ENCODE results near the gene LDLRAD4.
"Not testable (repeated sequence)": the region's sequence is repeated elsewhere in the genome, so short reads cannot be mapped to it uniquely, and the experiment has no call there.

LDLRAD4 gene

DNA sequence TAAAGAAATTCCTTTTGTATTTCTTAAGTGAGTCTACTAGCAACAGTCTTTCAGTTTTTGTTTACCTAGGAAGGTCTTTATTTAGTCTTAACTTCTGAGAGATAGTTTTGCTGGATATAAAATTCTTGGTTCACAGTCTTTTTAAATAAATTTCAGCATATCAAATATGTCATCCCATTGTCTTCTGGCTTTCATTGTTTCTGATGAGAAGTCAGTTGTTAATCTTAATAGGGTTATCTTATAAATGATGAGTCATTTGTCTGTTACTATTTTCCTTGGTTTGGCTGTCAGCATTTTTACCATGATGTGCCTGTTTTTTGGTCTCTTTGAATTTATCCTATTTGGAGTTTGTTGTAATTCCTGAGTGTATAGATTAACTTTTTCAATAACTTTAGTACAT is 378.5 kb downstream of the LDLRAD4 start:
- no peaks in the 10 kb centered on the region for H3K4me1 Mint-ChIP-seq
- H3K9me3 Mint-ChIP-seq = peaks cover 24% of the 10 kb centered on the region
- H3K27ac Mint-ChIP-seq = no peak overlapping the region
- H3K27me3 Mint-ChIP-seq = no peaks in the 10 kb centered on the region
- peaks cover 44% of the 10 kb centered on the region for H3K36me3 Mint-ChIP-seq
- no peak overlapping the region for H3K4me3 Mint-ChIP-seq

DNA sequence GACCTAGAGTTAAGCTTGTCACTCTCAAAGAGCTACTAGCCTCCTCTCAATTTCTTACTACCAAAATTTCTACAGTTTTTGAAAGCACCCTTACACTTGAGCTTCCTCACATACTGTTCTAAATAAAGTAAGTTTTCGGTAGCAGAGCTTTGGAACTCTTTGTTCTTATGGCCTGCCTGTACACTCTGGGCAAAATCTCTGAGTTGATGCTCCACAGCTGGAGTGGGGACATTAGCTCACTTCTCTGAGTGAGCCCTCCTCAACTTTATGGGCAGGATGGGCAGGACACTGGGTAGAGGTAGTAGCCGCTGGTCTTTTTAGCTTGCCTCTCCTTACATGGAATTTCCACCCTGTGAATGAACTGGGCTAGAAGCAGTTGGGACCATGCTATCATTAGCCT is 380.0 kb downstream of the LDLRAD4 start:
- no peaks in the 10 kb centered on the region for H3K27me3 Mint-ChIP-seq
- no peak overlapping the region for H3K27ac Mint-ChIP-seq
- H3K9me3 Mint-ChIP-seq = peaks cover 24% of the 10 kb centered on the region
- H3K4me3 Mint-ChIP-seq = no peak overlapping the region
- peaks cover 40% of the 10 kb centered on the region for H3K36me3 Mint-ChIP-seq
- no peaks in the 10 kb centered on the region for H3K4me1 Mint-ChIP-seq

- H3K4me1 Mint-ChIP-seq = no peaks in the 10 kb centered on the region
- peaks cover 37% of the 10 kb centered on the region for H3K36me3 Mint-ChIP-seq
- peaks cover 24% of the 10 kb centered on the region for H3K9me3 Mint-ChIP-seq
- no peak overlapping the region for H3K27ac Mint-ChIP-seq
- no peak overlapping the region for H3K4me3 Mint-ChIP-seq
- no peaks in the 10 kb centered on the region for H3K27me3 Mint-ChIP-seq
Observed at GRCh38 chr18:13599031-13599430, 380.5 kb downstream of the LDLRAD4 start.

DNA sequence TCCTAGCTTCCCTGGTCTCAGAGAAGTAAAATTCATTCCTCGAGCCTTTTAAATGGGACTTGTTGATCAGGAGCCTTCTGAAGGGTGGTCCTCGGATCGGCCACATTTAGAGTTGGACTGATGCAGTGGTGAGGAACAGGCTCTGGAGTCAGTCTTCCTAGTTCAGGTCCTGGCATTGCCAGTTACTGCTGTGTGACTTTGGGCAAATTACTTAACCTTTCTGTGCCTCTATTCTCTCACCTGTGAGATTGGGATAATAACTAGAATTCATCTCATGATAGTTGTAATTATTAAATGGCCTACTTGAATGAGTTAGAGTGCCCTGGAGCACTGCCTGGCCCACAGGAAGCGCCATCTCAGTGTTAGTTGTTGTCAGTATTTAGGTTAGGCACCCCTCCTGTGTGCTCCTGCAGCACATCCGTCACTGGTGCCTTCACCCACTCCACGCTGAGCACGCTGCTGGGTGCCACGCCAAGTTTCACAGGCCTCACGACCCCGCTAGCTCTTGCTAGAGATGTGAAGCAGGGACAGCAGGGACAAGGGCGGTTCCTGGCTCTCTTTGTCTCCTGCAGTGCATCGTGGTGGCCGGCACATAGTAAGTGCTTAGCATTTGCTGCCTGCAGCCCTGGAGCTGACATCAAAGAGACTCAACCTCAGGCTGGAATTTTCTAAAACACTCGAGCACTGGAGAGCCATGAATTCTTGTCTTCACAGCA is 384.9 kb downstream of the LDLRAD4 start:
- H3K27me3 Mint-ChIP-seq = no peaks in the 10 kb centered on the region
- H3K4me1 Mint-ChIP-seq = peaks cover 7% of the 10 kb centered on the region
- H3K27ac Mint-ChIP-seq = no peak overlapping the region
- H3K9me3 Mint-ChIP-seq = no peaks in the 10 kb centered on the region
- no peak overlapping the region for H3K4me3 Mint-ChIP-seq
- peaks cover 7% of the 10 kb centered on the region for H3K36me3 Mint-ChIP-seq

DNA sequence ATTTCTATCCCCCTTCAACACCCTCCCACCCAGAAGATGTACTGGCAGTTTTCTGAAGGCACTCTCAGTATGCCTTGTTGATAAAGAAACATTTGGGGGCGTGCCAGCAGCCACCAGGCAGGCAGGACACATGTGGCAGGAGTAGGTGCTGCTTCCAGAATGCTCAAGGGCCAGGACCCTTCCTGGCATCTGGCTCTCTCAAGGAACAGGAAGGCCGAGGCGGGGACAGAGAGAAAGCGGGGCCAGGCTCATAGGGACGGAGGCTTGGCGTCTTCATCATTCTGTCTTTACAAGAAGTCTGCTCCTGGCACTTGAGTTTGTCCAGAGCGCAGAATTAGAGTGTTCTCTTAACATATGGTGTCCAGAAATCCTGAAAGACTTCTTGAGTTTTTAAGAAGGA is 386.2 kb downstream of the LDLRAD4 start:
- no peaks in the 10 kb centered on the region for H3K27me3 Mint-ChIP-seq
- no peaks in the 10 kb centered on the region for H3K9me3 Mint-ChIP-seq
- no peak overlapping the region for H3K4me3 Mint-ChIP-seq
- peaks cover 14% of the 10 kb centered on the region for H3K4me1 Mint-ChIP-seq
- peaks cover 4% of the 10 kb centered on the region for H3K36me3 Mint-ChIP-seq
- no peak overlapping the region for H3K27ac Mint-ChIP-seq

DNA sequence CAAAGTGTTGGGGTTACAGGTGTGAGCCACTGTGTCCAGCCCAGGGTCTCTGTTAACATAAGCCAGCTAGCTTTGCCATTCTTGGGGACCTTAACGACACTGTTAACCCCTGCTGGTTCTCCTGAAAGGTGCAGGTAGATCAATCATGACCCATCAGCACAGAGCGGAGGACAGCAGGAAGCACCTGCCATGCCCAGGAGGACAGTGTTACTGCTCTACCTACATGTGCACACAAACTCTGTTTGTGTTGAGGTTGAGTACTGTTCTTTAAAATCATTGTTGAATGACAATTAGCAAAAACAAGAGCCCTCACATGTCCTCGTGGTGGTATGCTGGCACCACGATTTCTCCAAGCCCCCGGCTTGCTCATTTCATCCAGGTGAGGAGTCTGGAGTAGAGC is 386.9 kb downstream of the LDLRAD4 start:
- H3K36me3 Mint-ChIP-seq = peaks cover 4% of the 10 kb centered on the region
- H3K27ac Mint-ChIP-seq = no peak overlapping the region
- no peak overlapping the region for H3K4me3 Mint-ChIP-seq
- no peaks in the 10 kb centered on the region for H3K9me3 Mint-ChIP-seq
- H3K27me3 Mint-ChIP-seq = no peaks in the 10 kb centered on the region
- H3K4me1 Mint-ChIP-seq = peaks cover 14% of the 10 kb centered on the region

- Mint-ChIP-seq H3K36me3 (peaks cover 2% of the 10 kb centered on the region), H3K4me1 (peaks cover 15% of the 10 kb centered on the region)
Observed at GRCh38 chr18:13605901-13606300, 387.3 kb downstream of the LDLRAD4 start.

GRCh38 chr18:13606604-13607254 is 388.2 kb downstream of the LDLRAD4 start:
- H3K4me3 Mint-ChIP-seq = no peak overlapping the region
- no peaks in the 10 kb centered on the region for H3K9me3 Mint-ChIP-seq
- H3K27me3 Mint-ChIP-seq = no peaks in the 10 kb centered on the region
- no peak overlapping the region for H3K27ac Mint-ChIP-seq
- no peaks in the 10 kb centered on the region for H3K36me3 Mint-ChIP-seq
- peaks cover 23% of the 10 kb centered on the region for H3K4me1 Mint-ChIP-seq

More at GRCh38 chr18:13605901-13606300, 387.3 kb downstream of the LDLRAD4 start:
- H3K27me3 Mint-ChIP-seq = no peaks in the 10 kb centered on the region
- H3K9me3 Mint-ChIP-seq = no peaks in the 10 kb centered on the region
- no peak overlapping the region for H3K4me3 Mint-ChIP-seq
- H3K27ac Mint-ChIP-seq = no peak overlapping the region

GRCh38 chr18:13608024-13608562 is 389.5 kb downstream of the LDLRAD4 start:
- not testable (repeated sequence) for H3K36me3 Mint-ChIP-seq, H3K4me3 Mint-ChIP-seq, H3K27me3 Mint-ChIP-seq, H3K9me3 Mint-ChIP-seq
- H3K27ac Mint-ChIP-seq = peak overlapping the region; percentile 70
- peaks cover 37% of the 10 kb centered on the region for H3K4me1 Mint-ChIP-seq

GRCh38 chr18:13608791-13609532 is 390.4 kb downstream of the LDLRAD4 start:
- H3K27ac Mint-ChIP-seq = peak overlapping the region; percentile 61
- H3K36me3 Mint-ChIP-seq = no peaks in the 10 kb centered on the region
- H3K9me3 Mint-ChIP-seq = no peaks in the 10 kb centered on the region
- peaks cover 46% of the 10 kb centered on the region for H3K4me1 Mint-ChIP-seq
- H3K27me3 Mint-ChIP-seq = no peaks in the 10 kb centered on the region
- H3K4me3 Mint-ChIP-seq = no peak overlapping the region

DNA sequence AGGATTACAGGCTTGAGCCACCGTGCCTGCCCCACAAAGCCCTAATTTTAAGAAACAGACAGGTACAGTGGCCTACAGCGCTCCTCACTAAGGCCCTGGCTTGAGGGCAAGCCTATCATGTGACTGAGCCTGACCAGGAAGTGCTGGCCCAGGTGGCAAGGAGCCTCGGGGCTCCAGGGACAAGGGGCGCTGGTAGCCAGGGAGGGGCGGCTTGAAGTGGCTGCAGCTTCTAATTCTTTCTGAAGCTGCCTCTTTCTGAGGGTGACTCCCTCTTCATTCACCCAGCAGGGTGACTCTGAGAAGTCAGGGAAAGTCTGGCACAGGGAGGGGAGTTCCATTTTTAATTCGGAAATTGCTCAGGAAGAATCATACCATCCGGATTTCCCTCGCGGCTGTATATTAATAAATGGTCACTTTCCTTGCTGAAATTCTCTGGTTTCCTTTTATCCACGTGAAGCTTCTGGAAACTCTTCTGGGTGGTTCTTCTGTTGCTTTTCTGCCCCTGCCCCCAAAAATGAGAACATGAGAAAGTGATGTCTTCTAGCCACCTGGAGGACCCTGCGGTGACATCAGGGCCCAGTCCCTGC is 392.1 kb downstream of the LDLRAD4 start:
- H3K9me3 Mint-ChIP-seq = no peaks in the 10 kb centered on the region
- no peaks in the 10 kb centered on the region for H3K27me3 Mint-ChIP-seq
- H3K27ac Mint-ChIP-seq = no peak overlapping the region

DNA sequence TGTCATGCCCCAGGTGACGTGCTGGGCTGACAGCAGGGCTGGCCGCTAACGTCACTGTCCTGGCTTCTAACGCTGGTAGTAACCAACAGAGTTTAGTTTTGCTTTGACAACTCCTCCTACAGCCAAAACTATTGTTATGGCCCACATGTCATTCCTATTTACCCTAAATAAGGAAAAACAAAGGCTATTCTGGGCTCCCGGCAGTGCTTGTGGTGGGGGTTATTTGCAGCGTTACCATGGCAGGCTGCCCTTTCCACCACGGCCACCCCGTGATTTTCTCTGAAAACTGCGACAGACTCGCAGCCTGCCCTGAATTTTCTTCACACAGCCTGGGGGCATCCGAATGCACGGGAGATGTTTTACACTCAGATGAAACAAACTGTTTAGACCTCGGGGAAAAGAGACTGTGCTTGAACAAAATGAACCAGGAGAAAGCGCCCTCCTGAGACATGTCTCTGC is 392.6 kb downstream of the LDLRAD4 start:
- H3K36me3 Mint-ChIP-seq = no peaks in the 10 kb centered on the region
- H3K27me3 Mint-ChIP-seq = no peaks in the 10 kb centered on the region
- peak overlapping the region; percentile 83 for H3K4me3 Mint-ChIP-seq
- peak overlapping the region; percentile 63 for H3K27ac Mint-ChIP-seq
- peaks cover 68% of the 10 kb centered on the region for H3K4me1 Mint-ChIP-seq
- H3K9me3 Mint-ChIP-seq = no peaks in the 10 kb centered on the region

More for the DNA sequence above, 392.1 kb downstream of the LDLRAD4 start:
- Mint-ChIP-seq H3K4me3 (peak overlapping the region; percentile 83), H3K4me1 (peaks cover 62% of the 10 kb centered on the region), H3K36me3 (no peaks in the 10 kb centered on the region)

GRCh38 chr18:13611601-13612195 is 393.1 kb downstream of the LDLRAD4 start:
- Mint-ChIP-seq H3K36me3 (no peaks in the 10 kb centered on the region), H3K27me3 (no peaks in the 10 kb centered on the region), H3K9me3 (no peaks in the 10 kb centered on the region), H3K4me1 (peaks cover 71% of the 10 kb centered on the region), H3K4me3 (peak overlapping the region; percentile 83), H3K27ac (peak overlapping the region; percentile 63)

GRCh38 chr18:13612196-13612997 is 393.8 kb downstream of the LDLRAD4 start:
- Mint-ChIP-seq H3K4me3 (peak overlapping the region; percentile 83), H3K27me3 (no peaks in the 10 kb centered on the region), H3K36me3 (no peaks in the 10 kb centered on the region), H3K27ac (peak overlapping the region; percentile 63), H3K9me3 (no peaks in the 10 kb centered on the region), H3K4me1 (peaks cover 76% of the 10 kb centered on the region)
